SU-DHL-6 (cell line): ENCODE measurements around the gene NUDT16L1.

Source experiments
- H2AFZ ChIP-seq: fragments of 200-600 bp; sonication (generic); 2 replicates; pipeline ENCODE4 v1.6.1; 2014; ENCODE audit warnings: low read depth, mild to moderate bottlenecking, moderate library complexity, mixed read lengths, antibody characterized with exemption, low read length; ENCODE audit not compliant: severe bottlenecking
- H3F3A ChIP-seq: fragments of 200-600 bp; shearing (Covaris generic); 2 replicates; pipeline ENCODE4 v1.6.0; 2016; ENCODE audit warnings: antibody characterized with exemption, mild to moderate bottlenecking; ENCODE audit not compliant: insufficient read depth
- H3K27ac ChIP-seq: fragments of 200-600 bp; sonication (generic); 2 replicates; pipeline ENCODE4 v1.5.1; 2016; ENCODE audit warnings: low read depth, mild to moderate bottlenecking, low read length, moderate library complexity, mixed read lengths
- H3K27me3 ChIP-seq: fragments of 200-600 bp; sonication (generic), shearing (Covaris generic); 2 replicates; pipeline ENCODE4 v1.6.0; 2014; ENCODE audit warnings: mild to moderate bottlenecking, low read length
- H3K36me3 ChIP-seq: fragments of 200-600 bp; sonication (generic); 2 replicates; pipeline ENCODE4 v1.6.1; 2014; ENCODE audit warnings: mild to moderate bottlenecking, low read length, mixed read lengths
- H3K4me2 ChIP-seq: fragments of 300-600, 200-600 bp; shearing (Covaris generic), sonication (generic); 2 replicates; pipeline ENCODE4 v1.6.0; 2014; ENCODE audit warnings: low read length, low read depth, mild to moderate bottlenecking; ENCODE audit not compliant: poor library complexity, severe bottlenecking
- H3K4me3 ChIP-seq: fragments of 200-600 bp; sonication (generic); 2 replicates; pipeline ENCODE4 v1.5.1; 2014; ENCODE audit warnings: antibody characterized with exemption, low read length, mild to moderate bottlenecking, mixed read lengths; ENCODE audit not compliant: insufficient read depth, poor library complexity, severe bottlenecking
- H3K79me2 ChIP-seq: fragments of 200-600 bp; sonication (generic); 2 replicates; pipeline ENCODE4 v1.6.1; 2014; ENCODE audit warnings: mild to moderate bottlenecking, low read length, moderate library complexity; ENCODE audit not compliant: insufficient read depth
- H3K9ac ChIP-seq: fragments of 200-600 bp; sonication (generic); 2 replicates; pipeline ENCODE4 v1.7.0; 2014; ENCODE audit warnings: mild to moderate bottlenecking, low read length
- H3K9me2 ChIP-seq: fragments of 200-600 bp; sonication (generic); replicated peaks from 2 replicates; pipeline ENCODE4 v1.6.1; 2014; ENCODE audit warnings: low read length; ENCODE audit not compliant: insufficient read depth
- H3K9me3 ChIP-seq: fragments of 200-600 bp; sonication (generic); 2 replicates; pipeline ENCODE4 v1.6.1; 2014; ENCODE audit warnings: low read length, mixed read lengths; ENCODE audit not compliant: insufficient read depth
- H4K20me1 ChIP-seq: fragments of 200-600 bp; sonication (generic); 2 replicates; pipeline ENCODE4 v1.6.1; 2014; ENCODE audit warnings: low read depth, mild to moderate bottlenecking, antibody characterized with exemption, low read length, moderate library complexity, mixed read lengths
- EZH2phosphoT487 ChIP-seq: fragments of 200-600 bp; sonication (generic), shearing (Covaris generic); conservative IDR thresholded peaks from 2 replicates; pipeline ENCODE4 v1.6.1; 2018; ENCODE audit warnings: mild to moderate bottlenecking, antibody characterized with exemption, low read length, moderate library complexity, mixed read lengths
- TF ChIP-seq, protein P1 (sequence below): fragments of 200-600 bp; sonication (generic); IDR thresholded peaks from one replicate; pipeline ENCODE4 v1.5.1; 2017; ENCODE audit warnings: antibody characterized with exemption, mild to moderate bottlenecking, low read length, moderate library complexity; ENCODE audit not compliant: insufficient read depth, poor library complexity, severe bottlenecking

Gene NUDT16L1

DNA sequence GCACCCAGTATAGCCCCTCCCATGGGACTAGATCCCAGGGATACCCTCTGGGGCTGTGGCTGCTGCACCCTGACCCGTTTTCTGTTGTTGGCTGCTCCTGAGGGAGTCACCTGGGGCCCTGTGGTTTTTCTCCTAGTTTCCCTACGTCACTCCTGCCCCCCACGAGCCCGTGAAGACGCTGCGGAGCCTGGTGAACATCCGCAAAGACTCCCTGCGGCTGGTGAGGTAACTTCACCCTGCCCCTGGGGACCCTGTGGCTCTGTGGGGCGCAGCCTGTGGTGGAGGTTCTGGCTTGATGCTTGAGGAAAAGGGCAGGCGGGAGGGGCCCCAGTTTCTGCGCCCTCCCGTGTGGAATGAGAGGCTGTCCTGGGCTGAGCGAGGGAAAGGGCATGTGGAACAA, 41.5 kb upstream of the NUDT16L1 start:
- Histone ChIP-seq H2AFZ (no peak overlapping the region), H3K4me3 (no peak overlapping the region), H3K27me3 (no peaks in the 10 kb centered on the region), H3K9me3 (no peaks in the 10 kb centered on the region), H3K9ac (no peak overlapping the region), H3K4me2 (no peak overlapping the region), H3K9me2 (no peaks in the 10 kb centered on the region), H3F3A (no peaks in the 10 kb centered on the region), H3K79me2 (peaks cover 4% of the 10 kb centered on the region; the same call in 1 of the 2 replicates), H3K27ac (no peak overlapping the region), H4K20me1 (no peaks in the 10 kb centered on the region), H3K36me3 (no peaks in the 10 kb centered on the region)
- TF ChIP-seq, protein P1, sequence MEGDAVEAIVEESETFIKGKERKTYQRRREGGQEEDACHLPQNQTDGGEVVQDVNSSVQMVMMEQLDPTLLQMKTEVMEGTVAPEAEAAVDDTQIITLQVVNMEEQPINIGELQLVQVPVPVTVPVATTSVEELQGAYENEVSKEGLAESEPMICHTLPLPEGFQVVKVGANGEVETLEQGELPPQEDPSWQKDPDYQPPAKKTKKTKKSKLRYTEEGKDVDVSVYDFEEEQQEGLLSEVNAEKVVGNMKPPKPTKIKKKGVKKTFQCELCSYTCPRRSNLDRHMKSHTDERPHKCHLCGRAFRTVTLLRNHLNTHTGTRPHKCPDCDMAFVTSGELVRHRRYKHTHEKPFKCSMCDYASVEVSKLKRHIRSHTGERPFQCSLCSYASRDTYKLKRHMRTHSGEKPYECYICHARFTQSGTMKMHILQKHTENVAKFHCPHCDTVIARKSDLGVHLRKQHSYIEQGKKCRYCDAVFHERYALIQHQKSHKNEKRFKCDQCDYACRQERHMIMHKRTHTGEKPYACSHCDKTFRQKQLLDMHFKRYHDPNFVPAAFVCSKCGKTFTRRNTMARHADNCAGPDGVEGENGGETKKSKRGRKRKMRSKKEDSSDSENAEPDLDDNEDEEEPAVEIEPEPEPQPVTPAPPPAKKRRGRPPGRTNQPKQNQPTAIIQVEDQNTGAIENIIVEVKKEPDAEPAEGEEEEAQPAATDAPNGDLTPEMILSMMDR, result no peak
- TF ChIP-seq EZH2phosphoT487, result no peak

DNA sequence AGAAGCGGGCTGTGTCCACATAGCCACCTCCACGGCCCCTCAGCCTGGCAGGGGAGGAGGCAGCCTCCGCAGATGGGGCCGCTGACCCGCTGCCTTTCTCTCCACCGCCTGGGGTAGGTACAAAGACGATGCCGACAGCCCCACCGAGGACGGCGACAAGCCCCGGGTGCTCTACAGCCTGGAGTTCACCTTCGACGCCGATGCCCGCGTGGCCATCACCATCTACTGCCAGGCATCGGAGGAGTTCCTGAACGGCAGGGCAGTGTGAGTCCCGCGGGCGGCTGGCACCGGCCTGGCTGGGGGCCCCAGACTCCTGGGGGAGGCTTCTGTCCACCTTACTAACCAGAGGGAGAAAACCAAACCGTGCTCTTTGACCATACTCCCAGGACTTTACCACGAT, 40.8 kb upstream of the NUDT16L1 start:
- H3F3A ChIP-seq, result no peaks in the 10 kb centered on the region
- no peaks in the 10 kb centered on the region for H3K27me3 ChIP-seq
- no peaks in the 10 kb centered on the region for H3K36me3 ChIP-seq
- no peaks in the 10 kb centered on the region for H3K9me3 ChIP-seq
- H4K20me1 ChIP-seq, result no peaks in the 10 kb centered on the region
- no peaks in the 10 kb centered on the region for H3K9me2 ChIP-seq
- H3K4me2 ChIP-seq, result no peak overlapping the region
- H3K27ac ChIP-seq, result no peak overlapping the region
- H3K9ac ChIP-seq, result no peak overlapping the region
- peaks cover 4% of the 10 kb centered on the region; the same call in 1 of the 2 replicates for H3K79me2 ChIP-seq
- no peak overlapping the region for H3K4me3 ChIP-seq
- no peak overlapping the region for H2AFZ ChIP-seq
- TF ChIP-seq EZH2phosphoT487, result no peak
- TF ChIP-seq, protein P1, result no peak

DNA sequence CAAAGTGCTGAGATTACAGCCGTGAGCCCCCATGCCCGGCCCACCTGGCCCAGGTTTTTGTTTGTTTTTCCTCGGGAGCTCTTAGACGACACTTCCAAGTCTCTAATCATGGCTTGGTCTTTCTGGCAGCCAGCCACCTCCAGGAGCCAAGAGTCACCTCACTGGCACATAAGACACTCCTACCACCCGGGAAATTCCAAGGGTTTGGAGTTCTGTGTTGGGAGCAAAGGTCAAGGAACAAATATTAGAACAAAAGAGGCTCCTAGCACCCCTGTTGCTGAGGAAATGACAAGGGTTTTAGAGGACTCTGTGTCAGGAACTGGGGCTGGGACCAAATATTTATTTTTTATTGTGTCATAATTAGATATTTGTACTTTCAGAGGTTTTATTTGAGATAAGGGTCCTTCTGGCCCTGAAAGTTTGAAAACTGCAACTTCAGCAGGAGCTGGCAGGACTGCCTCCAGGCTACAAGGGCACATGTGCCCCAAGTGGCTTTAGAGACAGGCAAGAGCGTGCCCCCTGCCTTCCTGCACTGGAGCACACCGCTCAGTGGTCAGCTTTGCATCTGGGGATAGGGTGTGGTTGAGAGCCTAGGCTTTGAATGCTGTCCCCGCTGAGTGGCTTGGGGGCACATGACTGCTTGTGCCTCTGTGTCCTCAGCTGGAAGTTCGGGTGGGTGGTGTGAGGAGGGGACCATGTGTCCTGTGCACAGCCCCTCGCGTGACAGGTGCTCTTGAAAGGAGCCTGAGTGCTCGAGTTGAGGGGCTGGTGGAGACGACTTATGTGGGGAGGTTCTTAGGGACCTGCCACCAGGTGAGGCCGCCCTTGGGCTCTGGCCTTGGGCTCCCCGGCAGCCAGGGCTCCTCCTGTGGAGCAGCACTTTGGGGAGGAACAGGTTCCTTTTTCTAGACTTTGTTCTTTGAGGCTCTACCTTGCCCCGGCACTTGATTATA, 39.1 kb upstream of the NUDT16L1 start:
- no peak overlapping the region for H3K27ac ChIP-seq
- H3K9me3 ChIP-seq, result no peaks in the 10 kb centered on the region
- no peak overlapping the region for H2AFZ ChIP-seq
- no peak overlapping the region for H3K4me2 ChIP-seq
- no peaks in the 10 kb centered on the region for H4K20me1 ChIP-seq
- H3K27me3 ChIP-seq, result no peaks in the 10 kb centered on the region
- TF ChIP-seq EZH2phosphoT487, result no peak
- TF ChIP-seq, protein P1, result no peak
- H3K9ac ChIP-seq, result no peak overlapping the region
- no peaks in the 10 kb centered on the region for H3K9me2 ChIP-seq
- no peak overlapping the region for H3K4me3 ChIP-seq
- H3K36me3 ChIP-seq, result no peaks in the 10 kb centered on the region
- H3K79me2 ChIP-seq, result peaks cover 4% of the 10 kb centered on the region; the same call in 1 of the 2 replicates
- no peaks in the 10 kb centered on the region for H3F3A ChIP-seq
